Astrocyte of the cerebellum (primary cell): Measurements from ENCODE around the gene KCNT2.
"Not testable (repeated sequence)": the region's sequence is repeated elsewhere in the genome, so short reads cannot be mapped to it uniquely, and the experiment has no call there.

Source experiments
- DNase-seq: peaks from one replicate; pipeline ENCODE4 v3.0.0-alpha.2; 2011; ENCODE audit warnings: low read depth
- H3K4me3 ChIP-seq: 2 replicates; pipeline ENCODE4 v1.5.1; 2011; ENCODE audit warnings: mild to moderate bottlenecking, low read depth, low read length, moderate library complexity
- CTCF ChIP-seq: IDR thresholded peaks from 2 replicates; pipeline ENCODE4 v1.5.1; 2012; ENCODE audit warnings: low read length, low read depth, moderate library complexity, mild to moderate bottlenecking; ENCODE audit errors: missing control alignments
- in situ Hi-C: cut with HindIII; loops from 2 replicates; pipeline ENCODE4 v1.10.0; 2017; ENCODE audit warnings: low sequenced_read_pairs

The KCNT2 gene

GRCh38 chr1:196515904-196516303, 92.3 kb downstream of the KCNT2 start:
- H3K4me3 ChIP-seq, result no peak overlapping the region
- DNase-seq, result no peak
- in situ Hi-C loops, result no loop called here
- TF ChIP-seq CTCF, result no peak

GRCh38 chr1:196513821-196514220, 94.4 kb downstream of the KCNT2 start:
- H3K4me3 ChIP-seq, result no peak overlapping the region
- TF ChIP-seq CTCF, result no peak
- in situ Hi-C loops, result no loop called here
- DNase-seq, result no peak

GRCh38 chr1:196510451-196510850, 97.8 kb downstream of the KCNT2 start:
- no peak for DNase-seq
- in situ Hi-C loops, result no loop called here
- no peak overlapping the region for H3K4me3 ChIP-seq
- no peak for TF ChIP-seq CTCF

- in situ Hi-C loops, DNase-seq: not testable (repeated sequence)
Observed at GRCh38 chr1:196504224-196504623, 104.0 kb downstream of the KCNT2 start.

GRCh38 chr1:196502437-196502836, 105.8 kb downstream of the KCNT2 start:
- no peak for DNase-seq
- no peak overlapping the region for H3K4me3 ChIP-seq
- in situ Hi-C loops, result no loop called here
- TF ChIP-seq CTCF, result no peak

More at GRCh38 chr1:196504224-196504623, 104.0 kb downstream of the KCNT2 start:
- H3K4me3 ChIP-seq, result not testable (repeated sequence)

- in situ Hi-C loops, result no loop called here
- no peak overlapping the region for H3K4me3 ChIP-seq
- DNase-seq, result no peak
- TF ChIP-seq CTCF, result no peak
Observed at GRCh38 chr1:196501760-196502428, 106.3 kb downstream of the KCNT2 start.

- H3K4me3 ChIP-seq, result no peak overlapping the region
- in situ Hi-C loops, result no loop called here
- TF ChIP-seq CTCF, result no peak
- no peak for DNase-seq
Observed at GRCh38 chr1:196497817-196498216, 110.4 kb downstream of the KCNT2 start.
